AG04449 (cell line): ENCODE results near the gene CPLX4.

ENCODE experiments used
- CTCF ChIA-PET: fragments of 350-600 bp; formaldehyde crosslinking; extraction: SDS; loops from one replicate; lab custom pipeline; 2021; ENCODE audit warnings: antibody characterized with exemption; lab: Yijun Ruan, JAX
- POLR2A ChIA-PET: fragments of 400-600, 350-600 bp; formaldehyde crosslinking; extraction: SDS; loops from one replicate; lab custom pipeline; 2020; ENCODE audit warnings: antibody characterized with exemption, inconsistent platforms; lab: Yijun Ruan, JAX
- DNase-seq: peaks from one replicate; pipeline ENCODE4 v3.0.0-alpha.2; 2010; ENCODE audit warnings: low read depth, low spot score
- H3K4me3 ChIP-seq: 2 replicates; pipeline ENCODE4 v1.5.1; 2011; ENCODE audit warnings: low read depth, mild to moderate bottlenecking, control low read depth, low read length
- CTCF ChIP-seq: IDR thresholded peaks from one replicate; pipeline ENCODE4 v1.5.1; 2011; ENCODE audit warnings: mild to moderate bottlenecking, moderate library complexity, low read length, control low read depth, inconsistent platforms; ENCODE audit not compliant: insufficient read depth; ENCODE audit errors: missing control alignments

Gene CPLX4

GRCh38 chr18:59271606-59272220 is 46.7 kb downstream of the CPLX4 start:
- POLR2A ChIA-PET, result no interaction called here
- DNase-seq, result no peak
- no peak for TF ChIP-seq CTCF
- CTCF ChIA-PET, result interaction anchor here (0.7 to 5.2 kb wide), 7 partner anchors 8 to 188 kb away, joined by 3 to 24 read pairs (median 4); no protein-coding TSS in a partner anchor
- no peak overlapping the region for H3K4me3 ChIP-seq

GRCh38 chr18:59270689-59271257 is 47.7 kb downstream of the CPLX4 start:
- ChIA-PET POLR2A (no interaction called here), CTCF (interaction anchor here (0.7 to 5.2 kb wide), 6 partner anchors 12 to 193 kb away, joined by 3 to 24 read pairs (median 4); no protein-coding TSS in a partner anchor)
- TF ChIP-seq CTCF, result no peak
- no peak for DNase-seq
- H3K4me3 ChIP-seq, result no peak overlapping the region

GRCh38 chr18:59269563-59270119 is 48.8 kb downstream of the CPLX4 start:
- DNase-seq, result no peak
- ChIA-PET CTCF (interaction anchor here (0.6 to 5.2 kb wide), 9 partner anchors 9 to 192 kb away, joined by 3 to 24 read pairs (median 4); no protein-coding TSS in a partner anchor), POLR2A (no interaction called here)
- H3K4me3 ChIP-seq, result no peak overlapping the region
- TF ChIP-seq CTCF, result no peak

- CTCF ChIA-PET, result interaction anchor here (0.7 to 6.1 kb wide), 8 partner anchors 10 to 199 kb away, joined by 3 to 29 read pairs (median 6); no protein-coding TSS in a partner anchor
- no peak overlapping the region for H3K4me3 ChIP-seq
Observed at GRCh38 chr18:59268721-59269562, 49.5 kb downstream of the CPLX4 start.

GRCh38 chr18:59268127-59268720 is 50.2 kb downstream of the CPLX4 start:
- H3K4me3 ChIP-seq, result no peak overlapping the region
- ChIA-PET POLR2A (interaction anchor here (0.8 kb wide), 1 partner anchor 11 kb away, joined by 4 read pairs; no protein-coding TSS in a partner anchor), CTCF (interaction anchor here (0.7 to 6.1 kb wide), 5 partner anchors 15 to 199 kb away, joined by 3 to 29 read pairs (median 3); no protein-coding TSS in a partner anchor)
- no peak for TF ChIP-seq CTCF
- no peak for DNase-seq

More at GRCh38 chr18:59268721-59269562, 49.5 kb downstream of the CPLX4 start:
- DNase-seq, result no peak
- TF ChIP-seq CTCF, result no peak
- POLR2A ChIA-PET, result no interaction called here
